GM23338 (cell line): ENCODE measurements around the gene REM2. TPM values are rescaled to one million over a fixed set of nuclear protein-coding genes. Genes with fewer than 3 reads are reported as not detected.

Experiments
- ATAC-seq: fragments of 200-7000 bp; cut with Tn5 transposase; 3 replicates; pipeline ENCODE4 v1.9.1; 2020
- DNase-seq: peaks from one replicate; pipeline ENCODE4 v3.0.0-alpha.2; 2015; ENCODE audit warnings: low spot score
- H2AFZ ChIP-seq: fragments of 200-600 bp; sonication (generic); 2 replicates; pipeline ENCODE4 v1.8.0; 2016; ENCODE audit warnings: antibody characterized with exemption, mild to moderate bottlenecking, moderate library complexity
- H3F3A ChIP-seq: fragments of 200-600 bp; sonication (generic); replicated peaks from 2 replicates; pipeline ENCODE4 v1.8.0; 2017; ENCODE audit warnings: antibody characterized with exemption, mixed run types, low read depth
- H3K27ac ChIP-seq: fragments of 200-600 bp; sonication (generic); 2 replicates; pipeline ENCODE4 v1.6.1; 2016; ENCODE audit warnings: low read depth
- H3K27me3 ChIP-seq: fragments of 200-600 bp; sonication (generic); 2 replicates; pipeline ENCODE4 v1.8.0; 2016; ENCODE audit warnings: mild to moderate bottlenecking, mixed run types, moderate library complexity; ENCODE audit not compliant: insufficient read depth
- H3K36me3 ChIP-seq: fragments of 200-600 bp; sonication (generic); 2 replicates; pipeline ENCODE4 v1.8.0; 2016; ENCODE audit warnings: mild to moderate bottlenecking; ENCODE audit not compliant: insufficient read depth
- H3K4me1 ChIP-seq: fragments of 200-600 bp; sonication (generic); 2 replicates; pipeline ENCODE4 v1.8.0; 2016; ENCODE audit warnings: mild to moderate bottlenecking, moderate library complexity; ENCODE audit not compliant: insufficient read depth
- H3K4me2 ChIP-seq: fragments of 200-600 bp; sonication (generic); 2 replicates; pipeline ENCODE4 v1.7.1; 2017; ENCODE audit warnings: mixed run types
- H3K4me3 ChIP-seq: fragments of 200-600 bp; sonication (generic); 2 replicates; pipeline ENCODE4 v1.6.1; 2016; ENCODE audit warnings: mixed run types
- H3K79me2 ChIP-seq: fragments of 200-600 bp; sonication (generic); replicated peaks from 2 replicates; pipeline ENCODE4 v1.8.0; 2017; ENCODE audit warnings: mild to moderate bottlenecking; ENCODE audit not compliant: insufficient read depth
- H3K9me2 ChIP-seq: fragments of 200-600 bp; sonication (generic); 2 replicates; pipeline ENCODE4 v1.8.0; 2017; ENCODE audit not compliant: insufficient read depth
- H4K20me1 ChIP-seq: fragments of 200-600 bp; sonication (generic); replicated peaks from 2 replicates; pipeline ENCODE4 v1.8.0; 2017; ENCODE audit warnings: mild to moderate bottlenecking; ENCODE audit not compliant: insufficient read depth
- H3K27ac Mint-ChIP-seq: 2 replicates; pipeline ENCODE4 v1.8.0; 2020; ENCODE audit warnings: inconsistent platforms, mild to moderate bottlenecking, moderate library complexity, mixed read lengths
- H3K27me3 Mint-ChIP-seq: 3 replicates; pipeline ENCODE4 v1.8.0; 2022; ENCODE audit warnings: low read depth, mild to moderate bottlenecking, moderate library complexity, mixed read lengths, inconsistent platforms; ENCODE audit not compliant: insufficient read depth, poor library complexity
- H3K36me3 Mint-ChIP-seq: 3 replicates; pipeline ENCODE4 v1.8.0; 2021; ENCODE audit warnings: low read depth, mild to moderate bottlenecking, inconsistent platforms, moderate library complexity, mixed read lengths
- H3K4me1 Mint-ChIP-seq: 3 replicates; pipeline ENCODE4 v1.8.0; 2020; ENCODE audit warnings: mild to moderate bottlenecking, inconsistent platforms, mixed read lengths
- H3K4me3 Mint-ChIP-seq: 3 replicates; pipeline ENCODE4 v1.8.0; 2021; ENCODE audit warnings: moderate library complexity, mild to moderate bottlenecking, inconsistent platforms, mixed read lengths
- H3K9me3 Mint-ChIP-seq: 3 replicates; pipeline ENCODE4 v1.8.0; 2020; ENCODE audit warnings: moderate library complexity, mild to moderate bottlenecking, inconsistent platforms, mixed read lengths
- CREB1 ChIP-seq: fragments of 250-450 bp; sonication (Bioruptor Pico); IDR thresholded peaks from 2 replicates; pipeline ENCODE4 v1.5.0; 2020; ENCODE audit warnings: low read depth, mild to moderate bottlenecking, moderate library complexity
- CTCF ChIP-seq, 2 experiments: fragments of 200-600 bp in 1 of 2; sonication (generic) in 1 of 2; conservative IDR thresholded peaks; 2 replicates each; pipeline versions ENCODE4 v1.5.1 to v1.6.1; 2016 to 2017; ENCODE audit warnings: antibody characterized with exemption in 2 of 2, low read depth in 2 of 2, mild to moderate bottlenecking in 2 of 2, moderate library complexity in 1 of 2
- ETS1 ChIP-seq: IDR thresholded peaks from 2 replicates; pipeline ENCODE4 v1.6.1; 2016; ENCODE audit warnings: antibody characterized with exemption
- EZH2 ChIP-seq: fragments of 200-600 bp; sonication (generic); IDR thresholded peaks from one replicate; pipeline ENCODE4 v1.8.0; 2017; ENCODE audit warnings: antibody characterized with exemption, mild to moderate bottlenecking, low read depth; ENCODE audit not compliant: unreplicated experiment
- EZH2phosphoT487 ChIP-seq: fragments of 200-600 bp; sonication (generic); IDR thresholded peaks from one replicate; pipeline ENCODE4 v1.8.1; 2018; ENCODE audit warnings: antibody characterized with exemption; ENCODE audit not compliant: unreplicated experiment
- JUNB ChIP-seq: IDR thresholded peaks from one replicate; pipeline ENCODE4 v1.6.1; 2016; ENCODE audit warnings: antibody characterized with exemption; ENCODE audit not compliant: unreplicated experiment
- NANOG ChIP-seq: IDR thresholded peaks from 2 replicates; pipeline ENCODE4 v1.6.1; 2016; ENCODE audit warnings: antibody characterized with exemption, borderline replicate concordance
- POLR2AphosphoS5 ChIP-seq: IDR thresholded peaks from 2 replicates; pipeline ENCODE4 v1.6.1; 2016; ENCODE audit warnings: antibody characterized with exemption, low read depth
- REST ChIP-seq: IDR thresholded peaks from one replicate; pipeline ENCODE4 v1.6.1; 2018; ENCODE audit warnings: antibody characterized with exemption; ENCODE audit not compliant: unreplicated experiment
- STAT1 ChIP-seq: IDR thresholded peaks from one replicate; pipeline ENCODE4 v1.6.1; 2016; ENCODE audit warnings: antibody characterized with exemption; ENCODE audit not compliant: unreplicated experiment
- ZNF114 ChIP-seq: fragments of 250-450 bp; sonication (Bioruptor Pico); IDR thresholded peaks from 2 replicates; pipeline ENCODE4 v1.5.0; 2020; ENCODE audit warnings: mild to moderate bottlenecking, moderate library complexity
- polyA plus RNA-seq: library from polyadenylated mRNA; unstranded; fragments of >200 nt; fragmentation: Nextera tagmentation; extraction: Ambion mirVana; gene quantifications from 2 replicates; pipeline ENCODE4 v1.2.1, GENCODE V29; 2016
- total RNA-seq: library from RNA; depleted of rRNA; stranded (reverse); fragments of >200 nt; shearing (Covaris generic); gene quantifications from 2 replicates; pipeline ENCODE4 v1.2.3, GENCODE V29; 2014

REM2 gene
- total and polyA plus RNA-seq, 2 experiments from 2014 or later, result 0.31 to 2.9 TPM

GRCh38 chr14:22918804-22919600, 36.0 kb downstream of the REM2 start, which contains the start of gene RBM23:
TSS of gene RBM23 (minus strand) at chr14:22919149.
- peak within 1 kb of the TSS; percentile 96 for H3K4me3 Mint-ChIP-seq
- ATAC-seq, result peak; percentile 97
- peak within 1 kb of the TSS; percentile 61; the same call in 1 of the 2 replicates for H2AFZ ChIP-seq
- peaks cover 11% of the 10 kb centered on the region; the same call in 2 of the 3 replicates for H3K4me1 Mint-ChIP-seq
- peak within 1 kb of the TSS; percentile 84 for H3K27ac ChIP-seq
- H3K4me3 ChIP-seq, result peak within 1 kb of the TSS; percentile 63
- peaks cover 14% of the 10 kb centered on the region for H3F3A ChIP-seq
- H3K27me3 ChIP-seq, result no peaks in the 10 kb centered on the region
- peaks cover 14% of the 10 kb centered on the region for H3K27me3 Mint-ChIP-seq
- H3K9me2 ChIP-seq, result no peaks in the 10 kb centered on the region
- H3K4me2 ChIP-seq, result peak within 1 kb of the TSS; percentile 84
- peak within 1 kb of the TSS; percentile 100 for H3K27ac Mint-ChIP-seq
- H3K36me3 ChIP-seq, result peaks cover 40% of the 10 kb centered on the region
- no peaks in the 10 kb centered on the region; the same call in 1 of the 2 replicates for H4K20me1 ChIP-seq
- peaks cover 52% of the 10 kb centered on the region for H3K36me3 Mint-ChIP-seq
- H3K4me1 ChIP-seq, result peaks cover 9% of the 10 kb centered on the region
- H3K9me3 Mint-ChIP-seq, result no peaks in the 10 kb centered on the region; the same call in 2 of the 3 replicates
- TF ChIP-seq EZH2 (no peak), JUNB (no peak), CREB1 (CRISPR knock-in tag) (peak; percentile 99), POLR2AphosphoS5 (peak; percentile 42; the same call in 1 of the 2 replicates), EZH2phosphoT487 (no peak), NANOG (no peak), REST (no peak), CTCF (conservative IDR thresholded peaks at IDR 0.05; ENCODE audit: low read depth in 2 of 2) (no peak), ZNF114 (CRISPR knock-in tag) (no peak), STAT1 (no peak), ETS1 (no peak)
- H3K79me2 ChIP-seq, result peaks cover 37% of the 10 kb centered on the region
- DNase-seq, result peak; percentile 100
